Fibroblast of skin of left biceps (primary cell): Measurements from ENCODE around the gene ABCA2.

Experiments used
- DNase-seq, 2 experiments: peaks; one replicate each; pipeline ENCODE4 v3.0.0-alpha.2; 2013; ENCODE audit warnings: low read depth in 2 of 2

Gene ABCA2

GRCh38 chr9:136981588-136982231 lies 46.3 kb downstream of the ABCA2 start:
- no peak for DNase-seq

GRCh38 chr9:136980669-136981478 lies 47.2 kb downstream of the ABCA2 start:
- DNase-seq: no peak

GRCh38 chr9:136979769-136980587 lies 48.1 kb downstream of the ABCA2 start:
- no peak for DNase-seq

- DNase-seq: no peak
These were observed 49.0 kb downstream of the ABCA2 start for GRCh38 chr9:136978865-136979544.

GRCh38 chr9:136978073-136978864 lies 49.8 kb downstream of the ABCA2 start:
- DNase-seq: no peak

- no peak for DNase-seq
These were observed 50.4 kb downstream of the ABCA2 start for GRCh38 chr9:136977649-136978072.

GRCh38 chr9:136977223-136977622 lies 50.8 kb downstream of the ABCA2 start, which contains the start of gene PTGDS:
PTGDS (plus strand) TSS chr9:136977504; CDS start chr9:136977579, 75 bp downstream.
- no peak for DNase-seq

GRCh38 chr9:136975644-136976043 lies 52.4 kb downstream of the ABCA2 start:
- no peak for DNase-seq

GRCh38 chr9:136974817-136975535 lies 53.1 kb downstream of the ABCA2 start:
- DNase-seq: no peak

GRCh38 chr9:136973618-136974617 lies 54.1 kb downstream of the ABCA2 start:
- no peak for DNase-seq

- no peak for DNase-seq
These were observed 55.3 kb downstream of the ABCA2 start for GRCh38 chr9:136972743-136973142.

- no peak for DNase-seq
These were observed 55.7 kb downstream of the ABCA2 start for GRCh38 chr9:136972335-136972734.

GRCh38 chr9:136971746-136972145 lies 56.3 kb downstream of the ABCA2 start:
- no peak for DNase-seq

- DNase-seq: no peak
These were observed 57.7 kb downstream of the ABCA2 start for GRCh38 chr9:136970361-136970760.

GRCh38 chr9:136969774-136970173 lies 58.3 kb downstream of the ABCA2 start:
- no peak for DNase-seq

GRCh38 chr9:136969150-136969549 lies 58.9 kb downstream of the ABCA2 start:
- no peak for DNase-seq

- DNase-seq: no peak
These were observed 59.5 kb downstream of the ABCA2 start for GRCh38 chr9:136968333-136969127.
